Measurements from ENCODE around the gene DAAM1. TPM values are rescaled to one million over a fixed set of nuclear protein-coding genes. Genes with fewer than 3 reads are reported as not detected.

Gene DAAM1
- total and polyA plus RNA-seq, 3 donors from 2014 or later = 23.9 to 57.3 (median 54.6) TPM

DNA sequence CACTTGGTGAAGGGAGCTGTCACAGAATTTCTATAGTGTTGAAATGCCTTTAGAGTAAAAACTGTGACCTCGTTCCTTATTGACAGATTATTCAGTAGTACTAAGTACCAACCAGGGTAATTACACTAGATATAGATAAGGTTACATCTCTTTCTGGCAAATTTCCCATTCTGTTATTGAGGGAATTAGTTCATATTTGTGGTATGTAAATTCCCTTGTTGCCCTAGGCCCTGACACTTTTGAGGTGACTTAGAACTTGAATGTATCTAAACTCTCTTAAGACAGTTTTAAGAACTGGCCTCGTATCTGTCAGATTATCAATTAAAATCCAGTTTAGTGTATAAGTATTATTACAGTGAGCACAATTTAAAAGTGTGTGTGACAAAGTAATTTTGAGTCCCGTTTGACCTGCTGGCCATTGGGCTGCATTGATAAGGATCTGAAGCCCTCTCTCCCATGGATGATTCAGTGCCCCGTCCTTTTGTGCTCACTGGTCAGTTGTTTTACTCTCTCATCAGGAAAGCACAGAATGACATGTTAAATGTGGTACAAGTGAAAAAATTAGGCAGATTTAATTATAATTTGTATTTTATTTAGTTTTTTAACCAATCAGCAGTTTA, 153.5 kb downstream of the DAAM1 start:
- Histone ChIP-seq H3K27me3 (no peaks in the 10 kb centered on the region), H3K4me1 (peaks cover 11% of the 10 kb centered on the region), H3K27ac (no peak overlapping the region)

GRCh38 chr14:59342516-59343484, 154.3 kb downstream of the DAAM1 start:
- 76 to 78% methylated on average over 11 of the region's 11 CpGs for WGBS, 2 donors
- intact Hi-C loops (cut with DNase I; ENCODE audit: low total_unique reads) = no loop called here
- no peak for DNase-seq

More for the DNA sequence above, 153.5 kb downstream of the DAAM1 start:
- H3K36me3 ChIP-seq (ENCODE audit: low read depth, missing control alignments) = no peaks in the 10 kb centered on the region
- no peak for DNase-seq
- TF ChIP-seq CTCF (IDR thresholded peaks at IDR 0.05) (no peak), POLR2A (IDR thresholded peaks at IDR 0.05) (no peak)
- no peak overlapping the region for H3K4me3 ChIP-seq
- WGBS, 2 donors = 91 to 95% methylated on average over 4 of the region's 4 CpGs
- intact Hi-C loops (cut with DNase I; ENCODE audit: low total_unique reads) = no loop called here
- no peaks in the 10 kb centered on the region for H3K9me3 ChIP-seq

GRCh38 chr14:59343585-59343984, 155.1 kb downstream of the DAAM1 start:
- no peak overlapping the region for H3K4me3 ChIP-seq
- no peaks in the 10 kb centered on the region for H3K27me3 ChIP-seq
- DNase-seq = no peak
- no peaks in the 10 kb centered on the region for H3K9me3 ChIP-seq
- no peaks in the 10 kb centered on the region for H3K36me3 ChIP-seq (ENCODE audit: low read depth, missing control alignments)
- intact Hi-C loops (cut with DNase I; ENCODE audit: low total_unique reads) = no loop called here
- 77 to 82% methylated on average over 3 of the region's 3 CpGs for WGBS, 2 donors
- no peak for TF ChIP-seq CTCF (IDR thresholded peaks at IDR 0.05)
- TF ChIP-seq POLR2A (IDR thresholded peaks at IDR 0.05) = no peak
- peaks cover 7% of the 10 kb centered on the region for H3K4me1 ChIP-seq
- H3K27ac ChIP-seq = no peak overlapping the region

More at GRCh38 chr14:59342516-59343484, 154.3 kb downstream of the DAAM1 start:
- Histone ChIP-seq H3K36me3 (ENCODE audit: low read depth, missing control alignments) (no peaks in the 10 kb centered on the region), H3K27ac (no peak overlapping the region), H3K9me3 (no peaks in the 10 kb centered on the region), H3K27me3 (no peaks in the 10 kb centered on the region), H3K4me1 (peaks cover 7% of the 10 kb centered on the region), H3K4me3 (no peak overlapping the region)
- TF ChIP-seq POLR2A (IDR thresholded peaks at IDR 0.05) = no peak
- TF ChIP-seq CTCF (IDR thresholded peaks at IDR 0.05) = no peak

- 81 to 86% methylated on average over 4 of the region's 4 CpGs for WGBS, 2 donors
- H3K4me3 ChIP-seq = no peak overlapping the region
- no peaks in the 10 kb centered on the region for H3K27me3 ChIP-seq
- H3K4me1 ChIP-seq = peaks cover 7% of the 10 kb centered on the region
- TF ChIP-seq POLR2A (IDR thresholded peaks at IDR 0.05) = no peak
- no peak for TF ChIP-seq CTCF (IDR thresholded peaks at IDR 0.05)
- intact Hi-C loops (cut with DNase I; ENCODE audit: low total_unique reads) = no loop called here
- no peak for DNase-seq
- H3K27ac ChIP-seq = no peak overlapping the region
- H3K36me3 ChIP-seq (ENCODE audit: low read depth, missing control alignments) = no peaks in the 10 kb centered on the region
- H3K9me3 ChIP-seq = no peaks in the 10 kb centered on the region
Measured at GRCh38 chr14:59344016-59344415, 155.5 kb downstream of the DAAM1 start.
